Gastroesophageal sphincter (tissue), 4 donors: ENCODE data around the gene MCMBP. TPM values are rescaled to one million over a fixed set of nuclear protein-coding genes. Genes with fewer than 3 reads are reported as not detected.

Experiments
- ATAC-seq: fragments of 150-250 bp; one replicate; pipeline ENCODE4 v1.9.1; 2016; ENCODE audit warnings: mild to moderate bottlenecking, moderate library complexity
- H3K27ac ChIP-seq, 4 donors: fragments of 200-600 bp; sonication (generic) in 3 of 4; 1 replicate in 3 of 4; 2 replicates in 1 of 4; pipeline ENCODE4 v1.5.1; 2016 to 2019
- H3K27me3 ChIP-seq: fragments of 200-600 bp; sonication (generic); one replicate; pipeline ENCODE4 v1.5.1; 2019
- H3K36me3 ChIP-seq, 2 donors: fragments of 200-600 bp; sonication (generic); one replicate each; pipeline ENCODE4 v1.5.1; 2019; ENCODE audit warnings: control low read depth in 1 of 2
- H3K4me1 ChIP-seq, 3 donors: fragments of 200-600 bp; sonication (generic); 1 replicate in 2 of 3; 2 replicates in 1 of 3; pipeline ENCODE4 v1.5.1; 2016 to 2019; ENCODE audit warnings: control low read depth in 2 of 3
- H3K4me3 ChIP-seq, 2 donors: fragments of 200-600 bp; sonication (generic); one replicate each; pipeline ENCODE4 v1.5.1; 2019; ENCODE audit warnings: mild to moderate bottlenecking in 1 of 2, moderate library complexity in 1 of 2
- H3K9me3 ChIP-seq, 3 donors: fragments of 200-600 bp; sonication (generic); one replicate each; pipeline ENCODE4 v1.5.1; 2017 to 2019; ENCODE audit warnings: control low read depth in 2 of 3
- EP300 ChIP-seq: sonication (generic); formaldehyde crosslinking; IDR thresholded peaks from one replicate; pipeline ENCODE4 v1.6.1; 2017; ENCODE audit warnings: antibody characterized with exemption, mild to moderate bottlenecking
- POLR2A ChIP-seq, 2 donors: fragments of 450-650 bp; IDR thresholded peaks; one replicate each; pipeline ENCODE4 v1.6.1; 2017; ENCODE audit warnings: antibody characterized with exemption in 2 of 2, mild to moderate bottlenecking in 2 of 2, moderate library complexity in 1 of 2
- POLR2AphosphoS5 ChIP-seq: sonication (generic); formaldehyde crosslinking; IDR thresholded peaks from one replicate; pipeline ENCODE4 v1.6.1; 2017; ENCODE audit warnings: antibody characterized with exemption
- WGBS, 2 donors: methylation state at CpG; one replicate each; pipeline ENCODE4 v1.1.5; 2018; ENCODE audit warnings: low coverage in 1 of 2; 5-methylcytosine and 5-hydroxymethylcytosine counted together
- total RNA-seq, 4 donors: library from RNA; depleted of rRNA; stranded (reverse); fragments of >200 nt; gene quantifications; one replicate each; pipeline ENCODE4 v1.1.0, GENCODE V29; 2016
- TF ChIP-seq, protein P1 (sequence below), 4 experiments: fragments of 200-600 bp in 2 of 4; fragments of 450-650 bp in 2 of 4; sonication (generic) in 1 of 4; IDR thresholded peaks; one replicate each; pipeline ENCODE4 v1.5.1; 2017 to 2019; ENCODE audit warnings: antibody characterized with exemption in 4 of 4, mild to moderate bottlenecking in 2 of 4, moderate library complexity in 2 of 4

MCMBP gene
- total RNA-seq, 4 donors from 2014 or later = 45.0 to 68.0 (median 54.8) TPM

DNA sequence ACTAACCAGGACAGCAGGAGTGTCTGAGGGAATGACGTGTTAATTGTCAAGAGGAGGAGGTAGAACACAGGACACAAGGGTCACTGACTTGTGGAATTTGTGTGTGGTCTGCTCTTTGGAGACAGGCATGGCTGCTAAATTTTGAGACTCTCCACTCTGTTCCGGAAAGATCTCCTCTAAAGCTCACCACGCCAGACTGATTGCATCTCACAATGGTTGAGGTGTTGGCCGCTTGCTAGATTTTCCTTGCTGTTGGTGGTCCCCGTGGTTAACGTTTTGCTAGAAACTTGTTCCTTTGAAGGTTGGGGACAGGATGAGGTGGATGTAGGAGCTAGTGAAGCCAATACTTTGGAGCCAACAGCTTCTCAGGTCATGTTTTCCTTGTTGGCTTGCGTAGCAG is 57.0 kb downstream of the MCMBP start:
- WGBS, 2 donors = 80 to 100% methylated on average over 2 to 4 of the region's 7 CpGs
- Histone ChIP-seq H3K9me3 (no peaks in the 10 kb centered on the region), H3K4me1 (peaks cover 0 to 17% (median 0%) of the 10 kb centered on the region in 3 donors), H3K4me3 (no peak overlapping the region), H3K36me3 (peaks cover 0 to 47% of the 10 kb centered on the region in 2 donors), H3K27ac (no peak overlapping the region), H3K27me3 (no peaks in the 10 kb centered on the region)
- no peak for ATAC-seq
- TF ChIP-seq EP300 = no peak
- TF ChIP-seq POLR2A (IDR thresholded peaks at IDR 0.05) = no peak
- TF ChIP-seq, protein P1, sequence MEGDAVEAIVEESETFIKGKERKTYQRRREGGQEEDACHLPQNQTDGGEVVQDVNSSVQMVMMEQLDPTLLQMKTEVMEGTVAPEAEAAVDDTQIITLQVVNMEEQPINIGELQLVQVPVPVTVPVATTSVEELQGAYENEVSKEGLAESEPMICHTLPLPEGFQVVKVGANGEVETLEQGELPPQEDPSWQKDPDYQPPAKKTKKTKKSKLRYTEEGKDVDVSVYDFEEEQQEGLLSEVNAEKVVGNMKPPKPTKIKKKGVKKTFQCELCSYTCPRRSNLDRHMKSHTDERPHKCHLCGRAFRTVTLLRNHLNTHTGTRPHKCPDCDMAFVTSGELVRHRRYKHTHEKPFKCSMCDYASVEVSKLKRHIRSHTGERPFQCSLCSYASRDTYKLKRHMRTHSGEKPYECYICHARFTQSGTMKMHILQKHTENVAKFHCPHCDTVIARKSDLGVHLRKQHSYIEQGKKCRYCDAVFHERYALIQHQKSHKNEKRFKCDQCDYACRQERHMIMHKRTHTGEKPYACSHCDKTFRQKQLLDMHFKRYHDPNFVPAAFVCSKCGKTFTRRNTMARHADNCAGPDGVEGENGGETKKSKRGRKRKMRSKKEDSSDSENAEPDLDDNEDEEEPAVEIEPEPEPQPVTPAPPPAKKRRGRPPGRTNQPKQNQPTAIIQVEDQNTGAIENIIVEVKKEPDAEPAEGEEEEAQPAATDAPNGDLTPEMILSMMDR (IDR thresholded peaks at IDR 0.05) = no peak
- TF ChIP-seq POLR2AphosphoS5 = no peak

DNA sequence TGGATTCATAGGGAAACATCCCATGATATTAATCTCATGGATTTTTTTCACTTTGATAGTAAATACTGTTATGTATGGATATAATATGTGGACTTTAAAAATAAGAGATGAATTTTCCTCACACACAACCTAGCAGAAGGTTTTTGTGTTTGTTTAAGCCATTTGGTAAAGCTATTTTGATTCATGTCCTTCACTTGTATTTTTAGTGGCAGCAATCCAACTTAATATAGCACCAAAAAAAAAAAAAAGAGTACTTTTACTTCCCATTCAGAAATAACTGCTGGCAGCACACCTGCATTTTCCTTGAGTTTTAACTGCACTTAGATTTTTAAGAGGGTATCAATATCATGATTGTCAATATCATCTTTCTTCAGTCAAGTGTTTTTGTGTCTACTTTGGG is 60.0 kb downstream of the MCMBP start:
- no peaks in the 10 kb centered on the region for H3K27me3 ChIP-seq
- no peaks in the 10 kb centered on the region for H3K9me3 ChIP-seq
- H3K27ac ChIP-seq = no peak overlapping the region
- TF ChIP-seq POLR2A (IDR thresholded peaks at IDR 0.05) = no peak
- no peak for TF ChIP-seq EP300
- no peak for TF ChIP-seq POLR2AphosphoS5
- TF ChIP-seq, protein P1 (IDR thresholded peaks at IDR 0.05) = no peak
- ATAC-seq = no peak
- no peak overlapping the region for H3K4me3 ChIP-seq
- H3K4me1 ChIP-seq = no peaks in the 10 kb centered on the region
- peaks cover 0 to 49% of the 10 kb centered on the region in 2 donors for H3K36me3 ChIP-seq

DNA sequence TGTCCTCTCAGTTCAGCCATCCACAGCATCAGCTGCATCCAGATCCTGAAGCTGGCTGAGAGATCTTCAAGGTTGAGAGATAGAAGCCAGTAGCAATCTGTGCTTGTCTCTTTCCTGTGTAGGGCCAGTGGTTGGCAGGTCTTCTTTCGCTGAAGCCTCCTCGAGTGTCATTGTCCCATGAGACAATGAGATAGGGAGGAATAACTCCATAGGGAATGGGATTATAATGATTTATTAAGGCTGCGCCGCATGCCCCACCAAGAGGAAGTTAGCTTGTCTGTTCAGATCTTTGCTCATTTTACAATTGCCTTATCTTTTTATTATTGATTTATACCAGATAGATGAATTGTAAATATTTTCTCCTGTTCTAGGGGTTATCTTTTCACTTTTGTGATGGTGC is 61.5 kb downstream of the MCMBP start:
- Histone ChIP-seq H3K9me3 (no peaks in the 10 kb centered on the region), H3K4me1 (no peaks in the 10 kb centered on the region), H3K4me3 (no peak overlapping the region), H3K27ac (no peak overlapping the region), H3K36me3 (peaks cover 0 to 57% of the 10 kb centered on the region in 2 donors), H3K27me3 (no peaks in the 10 kb centered on the region)
- 90 to 93% methylated on average over 4 of the region's 4 CpGs for WGBS, 2 donors
- TF ChIP-seq POLR2AphosphoS5 = no peak
- TF ChIP-seq EP300 = no peak
- TF ChIP-seq, protein P1 (IDR thresholded peaks at IDR 0.05) = no peak
- no peak for TF ChIP-seq POLR2A (IDR thresholded peaks at IDR 0.05)
- ATAC-seq = no peak

DNA sequence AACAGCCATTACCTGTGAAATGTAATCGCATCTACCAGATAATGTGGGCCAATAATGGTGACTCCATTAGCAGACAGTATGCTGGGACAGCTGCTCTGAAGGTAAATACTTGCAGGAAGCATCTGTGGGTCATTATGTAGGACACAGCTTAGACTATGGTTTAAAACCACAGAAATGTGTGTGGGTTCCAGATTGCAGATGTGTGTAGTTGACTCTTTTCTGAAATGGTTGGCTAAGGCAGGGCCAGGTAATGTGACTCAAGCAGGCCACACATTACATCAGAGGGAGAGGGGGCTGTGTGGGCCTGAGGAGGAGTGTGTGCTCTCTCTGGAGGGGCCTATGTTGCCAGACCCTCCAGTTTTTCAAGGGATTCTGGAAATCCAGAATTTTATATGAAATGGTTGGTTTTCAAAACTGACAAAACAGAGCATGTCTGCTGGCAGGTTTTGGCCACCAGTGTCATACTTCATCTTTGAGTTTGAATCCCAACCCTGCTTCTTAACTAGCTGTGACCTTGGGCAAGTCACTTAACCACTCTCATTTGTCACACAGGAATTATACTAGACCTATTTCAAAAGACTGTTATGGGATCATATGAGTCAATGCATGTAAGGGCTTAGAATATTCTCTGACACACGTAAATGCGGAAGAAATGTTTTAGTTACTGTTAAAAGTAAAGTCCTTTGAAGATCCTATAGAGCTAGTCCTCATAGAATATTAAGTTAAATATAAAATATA is 64.5 kb downstream of the MCMBP start:
- no peak for TF ChIP-seq EP300
- TF ChIP-seq, protein P1 (IDR thresholded peaks at IDR 0.05) = no peak
- no peak for TF ChIP-seq POLR2A (IDR thresholded peaks at IDR 0.05)
- TF ChIP-seq POLR2AphosphoS5 = no peak
- Histone ChIP-seq H3K36me3 (peaks cover 0 to 52% of the 10 kb centered on the region in 2 donors), H3K27ac (no peak overlapping the region), H3K9me3 (no peaks in the 10 kb centered on the region), H3K4me3 (no peak overlapping the region), H3K4me1 (no peaks in the 10 kb centered on the region), H3K27me3 (no peaks in the 10 kb centered on the region)
- 97% methylated on average over 3 of the region's 3 CpGs for WGBS, 2 donors
- ATAC-seq = no peak
